Measurements from ENCODE around the gene HELZ2. TPM values are rescaled to one million over a fixed set of nuclear protein-coding genes. Genes with fewer than 3 reads are reported as not detected.

HELZ2 gene
- total RNA-seq, 8 experiments from 2014 or later = 4.7 to 19.3 (median 14.1) TPM

DNA sequence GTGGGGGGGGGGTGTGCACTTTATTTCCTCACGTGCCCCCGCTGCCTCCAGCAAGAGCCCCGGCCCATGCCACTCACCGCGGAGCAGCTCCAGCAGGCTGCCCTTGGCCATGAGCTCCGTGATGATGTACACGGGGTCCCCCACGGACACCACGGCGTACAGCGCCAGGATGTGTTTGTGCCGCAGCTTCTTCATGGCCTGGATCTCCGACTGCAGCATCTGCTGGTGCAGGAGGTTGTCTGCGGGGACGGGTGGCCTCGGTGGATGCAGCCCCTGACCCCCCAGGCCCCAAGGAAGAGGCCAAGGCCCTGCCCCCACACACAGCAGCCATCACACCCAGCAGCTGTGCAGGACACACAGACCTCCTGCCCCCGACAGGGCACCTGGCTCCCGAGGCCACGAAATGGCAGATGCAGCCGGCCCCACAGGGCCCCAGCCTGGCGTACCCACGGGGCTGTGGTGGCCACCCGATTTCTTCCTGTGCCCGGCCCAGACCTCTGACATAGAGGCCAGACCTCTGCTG, 41.5 kb downstream of the HELZ2 start:
- in situ Hi-C loops (cut with MboI; ENCODE audit: low pct_unique_long_range_greater_than_20kb in 2 of 9, low sequenced_read_pairs in 9 of 9, unreplicated experiment in 9 of 9) = loop anchor here in 1 of 9 experiments (25.0 kb wide), 1 partner anchor 330 kb away; the partner anchor contains the start of genes ABHD16B and TPD52L2
- 80 to 92% methylated on average over 4 to 9 of the region's 24 CpGs; no CpG with 5 or more reads in 8 of the 10 experiments for WGBS, 10 experiments
- Histone ChIP-seq H3K4me1 (replicated peaks in 1 of 2) (peaks cover 22 to 27% of the 10 kb centered on the region in 2 donors), H3K4me3 (no peak overlapping the region), H3K27ac (no peak overlapping the region)
- ATAC-seq (replicated peaks in 6 of 8) = no peak

DNA sequence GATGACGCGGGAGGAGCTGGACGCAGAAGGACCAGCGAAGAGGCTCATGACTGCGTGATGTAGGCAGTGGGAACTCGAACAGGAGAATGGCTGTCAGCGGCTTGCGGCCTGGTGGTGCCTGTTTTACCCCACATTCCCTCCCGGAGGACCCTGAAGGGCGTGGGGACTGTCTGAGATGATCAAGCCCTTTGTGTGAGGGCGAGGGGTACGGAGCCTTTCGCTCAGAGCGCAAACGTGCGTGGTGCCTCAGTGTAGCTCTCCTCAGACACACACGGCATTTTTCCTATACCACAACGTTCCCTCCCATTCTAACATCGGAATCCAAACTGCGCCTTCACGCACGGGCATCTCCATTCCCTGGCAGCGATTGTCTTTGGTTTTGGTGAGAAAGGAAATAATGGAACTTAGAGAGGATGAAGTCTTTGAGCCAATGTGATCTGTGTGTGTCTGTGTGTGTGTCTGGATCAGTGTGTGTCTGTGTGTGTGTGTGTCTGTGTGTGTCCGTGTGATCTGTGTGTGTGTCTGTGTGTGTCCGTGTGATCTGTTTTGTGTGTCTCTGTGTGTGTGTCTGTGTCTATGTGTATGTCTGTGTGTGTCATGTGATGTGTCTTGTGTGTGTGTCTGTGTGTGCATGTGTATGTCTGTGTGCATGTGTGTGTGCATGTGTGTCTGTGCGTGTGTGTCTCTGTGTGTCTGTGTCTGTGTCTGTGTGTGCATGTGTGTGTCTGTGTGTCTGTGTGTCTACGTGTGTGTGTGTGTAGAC, 42.2 kb downstream of the HELZ2 start:
- ATAC-seq (replicated peaks in 6 of 8) = no peak
- WGBS, 10 experiments = 57 to 95% (median 90%) methylated on average over 2 to 20 of the region's 27 CpGs; no CpG with 5 or more reads in 3 of the 10 experiments
- no peak overlapping the region for H3K4me3 ChIP-seq
- H3K27ac ChIP-seq = no peak overlapping the region
- peaks cover 22 to 27% of the 10 kb centered on the region in 2 donors for H3K4me1 ChIP-seq (replicated peaks in 1 of 2)
- in situ Hi-C loops (cut with MboI; ENCODE audit: low pct_unique_long_range_greater_than_20kb in 2 of 9, low sequenced_read_pairs in 9 of 9, unreplicated experiment in 9 of 9) = loop anchor here in 1 of 9 experiments (25.0 kb wide), 1 partner anchor 330 kb away; the partner anchor contains the start of genes ABHD16B and TPD52L2

GRCh38 chr20:63530788-63531160, 43.3 kb downstream of the HELZ2 start:
- H3K4me3 ChIP-seq = no peak overlapping the region
- WGBS, 10 experiments = 40% methylated on average over 2 of the region's 14 CpGs; no CpG with 5 or more reads in 9 of the 10 experiments
- peaks cover 22 to 27% of the 10 kb centered on the region in 2 donors for H3K4me1 ChIP-seq (replicated peaks in 1 of 2)
- no peak overlapping the region for H3K27ac ChIP-seq
- in situ Hi-C loops (cut with MboI; ENCODE audit: low pct_unique_long_range_greater_than_20kb in 2 of 9, low sequenced_read_pairs in 9 of 9, unreplicated experiment in 9 of 9) = loop anchor here in 1 of 9 experiments (25.0 kb wide), 1 partner anchor 332 kb away; the partner anchor contains the start of genes ABHD16B and TPD52L2
- ATAC-seq (replicated peaks in 6 of 8) = peak in 1 of 8 experiments; percentile 36

DNA sequence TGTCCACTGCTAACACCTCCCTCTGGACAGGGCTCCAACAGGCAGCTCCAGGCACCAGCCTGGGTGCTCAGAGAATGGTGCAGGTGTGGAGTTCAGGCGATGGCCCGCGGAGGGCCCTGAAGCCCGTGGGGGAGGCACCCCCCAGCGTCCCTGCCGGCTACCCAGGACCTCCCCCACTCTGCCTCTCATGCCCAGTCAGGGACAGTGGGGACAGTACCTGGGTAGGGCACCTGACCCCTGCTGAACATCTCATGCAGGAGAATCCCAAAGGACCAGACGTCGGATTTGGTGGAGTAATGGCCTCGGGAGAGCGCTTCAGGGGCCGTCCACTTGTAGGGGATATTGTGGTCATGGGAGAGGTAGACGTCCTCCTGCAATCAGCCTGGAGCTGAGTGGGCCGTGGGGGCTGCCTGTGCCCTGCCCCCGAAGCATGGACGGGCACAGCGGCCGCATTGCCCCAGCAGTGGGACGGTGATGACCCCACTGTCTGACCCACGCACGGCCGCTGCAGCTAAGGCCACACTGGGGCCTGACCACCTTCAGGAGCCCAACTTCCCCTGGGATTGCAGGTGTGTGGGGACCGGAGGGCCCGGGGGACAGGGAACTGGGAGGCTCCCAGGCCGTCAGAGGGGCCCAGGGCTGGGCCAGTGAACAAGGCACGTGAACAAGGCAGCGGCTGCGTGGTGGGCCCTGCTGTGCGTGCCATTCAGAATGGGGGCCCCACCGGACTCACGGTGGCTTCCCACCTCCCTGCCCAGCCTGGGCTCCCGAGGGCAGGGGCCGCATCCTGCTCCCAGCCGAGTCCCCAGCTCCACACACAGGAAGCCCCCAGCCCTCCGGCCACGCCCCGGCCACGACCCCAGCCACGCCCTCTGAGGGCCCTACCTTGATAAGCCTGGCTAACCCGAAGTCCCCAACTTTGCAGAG, 43.9 kb downstream of the HELZ2 start:
- Histone ChIP-seq H3K4me3 (no peak overlapping the region), H3K4me1 (replicated peaks in 1 of 2) (peaks cover 19 to 24% of the 10 kb centered on the region in 2 donors), H3K27ac (peak overlapping the region in 1 of 2 donors; percentile 23)
- 100% methylated on average over 4 of the region's 39 CpGs; no CpG with 5 or more reads in 9 of the 10 experiments for WGBS, 10 experiments
- in situ Hi-C loops (cut with MboI; ENCODE audit: low pct_unique_long_range_greater_than_20kb in 2 of 9, low sequenced_read_pairs in 9 of 9, unreplicated experiment in 9 of 9) = loop anchor here in 1 of 9 experiments (25.0 kb wide), 1 partner anchor 332 kb away; the partner anchor contains the start of genes ABHD16B and TPD52L2
- peak in 5 of 8 experiments; percentile 5 to 15 (median 10) for ATAC-seq (replicated peaks in 6 of 8)

DNA sequence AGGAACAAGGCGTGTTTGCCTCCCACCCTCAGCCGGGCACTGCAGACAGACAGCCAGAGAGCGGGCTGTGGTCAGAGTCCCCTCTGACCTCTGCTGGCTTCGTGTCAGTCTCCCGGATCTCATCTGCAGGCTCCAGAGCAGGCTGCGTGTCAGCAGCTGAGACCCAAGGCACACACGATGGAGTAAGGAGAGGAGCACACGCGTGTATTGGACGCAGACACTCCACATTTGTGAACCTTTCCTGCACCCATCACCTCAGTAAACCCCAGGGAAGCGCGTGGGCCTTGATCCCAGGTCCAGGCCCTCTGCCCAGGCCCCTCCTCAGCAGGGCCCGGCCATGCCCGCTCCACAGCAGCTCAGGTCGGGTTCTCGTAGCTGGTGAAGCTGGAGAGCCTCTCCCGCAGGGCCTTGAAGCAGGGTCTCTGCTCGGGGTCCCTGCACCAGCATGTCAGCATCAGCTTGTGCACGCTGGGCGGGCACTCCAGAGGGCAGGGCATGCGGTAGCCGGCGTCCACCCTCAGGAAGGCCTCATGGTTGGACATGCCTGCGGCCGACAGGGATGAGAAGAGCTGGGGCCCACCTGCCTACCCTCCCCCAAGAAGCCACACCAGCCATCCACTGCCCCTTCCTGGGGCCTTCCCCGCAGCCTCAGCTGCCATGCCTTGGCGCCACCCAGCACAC, 44.7 kb downstream of the HELZ2 start:
- H3K4me3 ChIP-seq = no peak overlapping the region
- in situ Hi-C loops (cut with MboI; ENCODE audit: low pct_unique_long_range_greater_than_20kb in 2 of 9, low sequenced_read_pairs in 9 of 9, unreplicated experiment in 9 of 9) = loop anchor here in 1 of 9 experiments (25.0 kb wide), 1 partner anchor 333 kb away; the partner anchor contains the start of genes ABHD16B and TPD52L2
- peak in 6 of 8 experiments; percentile 7 to 16 (median 14) for ATAC-seq (replicated peaks in 6 of 8)

GRCh38 chr20:63527184-63527583, 46.9 kb downstream of the HELZ2 start:
- no peak overlapping the region for H3K4me3 ChIP-seq
- WGBS, 10 experiments = 60 to 100% (median 92%) methylated on average over 1 to 9 of the region's 9 CpGs
- in situ Hi-C loops (cut with MboI; ENCODE audit: low pct_unique_long_range_greater_than_20kb in 2 of 9, low sequenced_read_pairs in 9 of 9, unreplicated experiment in 9 of 9) = loop anchor here in 1 of 9 experiments (25.0 kb wide), 1 partner anchor 335 kb away; the partner anchor contains the start of genes ABHD16B and TPD52L2
- peaks cover 14 to 28% of the 10 kb centered on the region in 2 donors for H3K4me1 ChIP-seq (replicated peaks in 1 of 2)
- H3K27ac ChIP-seq = no peak overlapping the region
- ATAC-seq (replicated peaks in 6 of 8) = peak in 1 of 8 experiments; percentile 2

More for the DNA sequence above, 44.7 kb downstream of the HELZ2 start:
- WGBS, 10 experiments = 75 to 100% (median 96%) methylated on average over 2 to 13 of the region's 27 CpGs; no CpG with 5 or more reads in 5 of the 10 experiments
- Histone ChIP-seq H3K4me1 (replicated peaks in 1 of 2) (peaks cover 11 to 23% of the 10 kb centered on the region in 2 donors), H3K27ac (peak overlapping the region in 1 of 2 donors; percentile 23)

GRCh38 chr20:63525971-63526370, 48.1 kb downstream of the HELZ2 start:
- ATAC-seq (replicated peaks in 6 of 8) = no peak
- H3K27ac ChIP-seq = no peak overlapping the region
- in situ Hi-C loops (cut with MboI; ENCODE audit: low pct_unique_long_range_greater_than_20kb in 2 of 9, low sequenced_read_pairs in 9 of 9, unreplicated experiment in 9 of 9) = loop anchor here in 1 of 9 experiments (25.0 kb wide), 1 partner anchor 336 kb away; the partner anchor contains the start of genes ABHD16B and TPD52L2
- peaks cover 15 to 30% of the 10 kb centered on the region in 2 donors for H3K4me1 ChIP-seq (replicated peaks in 1 of 2)
- H3K4me3 ChIP-seq = no peak overlapping the region
- WGBS, 10 experiments = 30 to 88% (median 73%) methylated on average over 1 to 2 of the region's 2 CpGs; no CpG with 5 or more reads in 5 of the 10 experiments

DNA sequence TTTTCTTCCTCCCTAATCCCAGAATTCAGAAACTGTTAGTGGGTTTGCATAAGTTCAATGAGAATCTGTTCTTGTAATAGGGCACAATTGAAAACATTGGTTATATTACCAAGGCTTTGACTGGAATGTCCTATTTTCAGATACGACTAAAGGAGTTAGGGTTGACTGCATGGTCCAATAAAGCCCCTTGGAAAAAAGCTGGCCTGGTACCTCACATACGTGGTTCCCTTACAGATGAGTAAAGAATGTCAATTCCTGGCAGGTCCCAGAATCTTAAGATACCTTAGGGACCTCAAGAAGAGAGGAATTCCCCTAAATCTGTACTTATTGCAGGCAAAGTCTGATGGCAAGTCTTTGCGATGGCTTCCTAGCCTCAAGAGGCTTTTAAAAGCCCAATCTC, 48.9 kb downstream of the HELZ2 start:
- Histone ChIP-seq H3K4me3 (no peak overlapping the region), H3K27ac (no peak overlapping the region), H3K4me1 (replicated peaks in 1 of 2) (peaks cover 12 to 22% of the 10 kb centered on the region in 2 donors)
- no peak for ATAC-seq (replicated peaks in 6 of 8)
- WGBS, 10 experiments = 17 to 100% (median 67%) methylated on average over 1 to 3 of the region's 3 CpGs; no CpG with 5 or more reads in 2 of the 10 experiments
- in situ Hi-C loops (cut with MboI; ENCODE audit: low pct_unique_long_range_greater_than_20kb in 2 of 9, low sequenced_read_pairs in 9 of 9, unreplicated experiment in 9 of 9) = loop anchor here in 1 of 9 experiments (25.0 kb wide), 1 partner anchor 337 kb away; the partner anchor contains the start of genes ABHD16B and TPD52L2

Other genes starting within 250 kb of the HELZ2 start
- gene CHRNA4, start 212.9 kb downstream of the HELZ2 start, total RNA-seq = 10 to 100 TPM in 4 of 8 experiments, 1 to 10 TPM in 3, under 1 TPM in 1; 0.54 to 29.1 (median 12.5) TPM
- gene KCNQ2, start 101.6 kb downstream of the HELZ2 start, total RNA-seq = 100 to 1,000 TPM in 1 of 8 experiments, 10 to 100 TPM in 4, 1 to 10 TPM in 1, under 1 TPM in 2; 0.18 to 124 (median 58.4) TPM
- gene EEF1A2, start 75.2 kb downstream of the HELZ2 start, total RNA-seq = 100 to 1,000 TPM in 4 of 8 experiments, 10 to 100 TPM in 2, 1 to 10 TPM in 2; 2.8 to 390 (median 139) TPM
- gene PPDPF, start 53.5 kb downstream of the HELZ2 start, total RNA-seq = 100 to 1,000 TPM in 3 of 8 experiments, 10 to 100 TPM in 5; 12.8 to 270 (median 87.9) TPM
- gene PTK6, start 36.9 kb downstream of the HELZ2 start, total RNA-seq = 1 to 10 TPM in 1 of 8 experiments, under 1 TPM in 7; 0.10 to 1.6 (median 0.83) TPM
- under 1 TPM in 2 of 8 experiments, not detected in 6; 0.11 to 0.27 TPM for gene SRMS, start 26.5 kb downstream of the HELZ2 start, total RNA-seq
- gene FNDC11, start 20.1 kb downstream of the HELZ2 start, total RNA-seq = 1 to 10 TPM in 5 of 8 experiments, under 1 TPM in 3; 0.36 to 3.5 (median 2.0) TPM
- 10 to 100 TPM in 2 of 8 experiments, 1 to 10 TPM in 6; 5.6 to 11.8 (median 8.4) TPM for gene GMEB2, start 52.9 kb upstream of the HELZ2 start, total RNA-seq
- 100 to 1,000 TPM in 2 of 8 experiments, 10 to 100 TPM in 6; 14.5 to 155 (median 69.2) TPM for gene STMN3, start 79.2 kb upstream of the HELZ2 start, total RNA-seq
- 10 to 100 TPM in 5 of 8 experiments, 1 to 10 TPM in 3; 5.9 to 30.7 (median 11.0) TPM for gene RTEL1, start 84.1 kb upstream of the HELZ2 start, total RNA-seq
- gene TNFRSF6B, start 122.4 kb upstream of the HELZ2 start, total RNA-seq = 1 to 10 TPM in 1 of 8 experiments, under 1 TPM in 4, not detected in 3; 0.22 to 1.1 (median 0.69) TPM
- gene ARFRP1, start 133.7 kb upstream of the HELZ2 start, total RNA-seq = 10 to 100 TPM; 22.7 to 45.5 (median 35.1) TPM
- 10 to 100 TPM; 10.4 to 28.3 (median 15.7) TPM for gene ZGPAT, start 133.8 kb upstream of the HELZ2 start, total RNA-seq
- gene LIME1, start 162.4 kb upstream of the HELZ2 start, total RNA-seq = 1 to 10 TPM; 2.5 to 8.8 (median 3.9) TPM
- 10 to 100 TPM; 19.8 to 57.5 (median 36.4) TPM for gene SLC2A4RG, start 165.5 kb upstream of the HELZ2 start, total RNA-seq

Data from motor neuron (in vitro differentiated cells).